A549 (cell line): ENCODE data around the gene ADPRHL1.

ENCODE experiments used
- BHLHE40 ChIP-seq: IDR thresholded peaks from 2 replicates; pipeline ENCODE4 v1.6.1; 2012; ENCODE audit warnings: low read depth, low read length, inconsistent platforms
- CBX2 ChIP-seq: fragments of 200-600 bp; sonication (generic); IDR thresholded peaks from 2 replicates; pipeline ENCODE4 v1.6.1; 2016; ENCODE audit warnings: low read depth, mild to moderate bottlenecking, borderline replicate concordance
- CTCF ChIP-seq: fragments of >200 bp; sonication (Bioruptor Twin); formaldehyde crosslinking; IDR thresholded peaks from 3 replicates; pipeline ENCODE4 v1.5.1; 2016
- ELK1 ChIP-seq: fragments of 150-350 bp; IDR thresholded peaks from 2 replicates; pipeline ENCODE4 v1.6.1; 2014; ENCODE audit warnings: low read depth, mild to moderate bottlenecking, low read length
- ESRRA ChIP-seq: fragments of 150-350 bp; IDR thresholded peaks from 2 replicates; pipeline ENCODE4 v1.6.1; 2014; ENCODE audit warnings: mild to moderate bottlenecking, low read length, borderline replicate concordance
- HMGXB4 ChIP-seq: fragments of 250-450 bp; sonication (Bioruptor Pico); IDR thresholded peaks from 2 replicates; pipeline ENCODE4 v1.5.0; 2021; ENCODE audit warnings: mild to moderate bottlenecking, moderate library complexity, borderline replicate concordance
- HOXA7 ChIP-seq: fragments of 250-450 bp; sonication (Bioruptor Pico); IDR thresholded peaks from 2 replicates; pipeline ENCODE4 v1.5.0; 2020; ENCODE audit warnings: mild to moderate bottlenecking, moderate library complexity
- KDM1A ChIP-seq: fragments of 200-600 bp; sonication (generic); IDR thresholded peaks from 2 replicates; pipeline ENCODE4 v1.6.1; 2016; ENCODE audit warnings: low read depth, mild to moderate bottlenecking
- NFE2L2 ChIP-seq: fragments of 150-350 bp; conservative IDR thresholded peaks from 2 replicates; pipeline ENCODE4 v1.6.1; 2014; ENCODE audit warnings: low read length
- POLR2A ChIP-seq: IDR thresholded peaks from 2 replicates; pipeline ENCODE4 v1.6.1; 2012; ENCODE audit warnings: mild to moderate bottlenecking, low read length
- REST ChIP-seq: fragments of 200-600 bp; sonication (generic); IDR thresholded peaks from 2 replicates; pipeline ENCODE4 v1.6.1; 2016; ENCODE audit warnings: antibody characterized with exemption, mild to moderate bottlenecking, moderate library complexity
- ZFP36 ChIP-seq: fragments of 450-650 bp; IDR thresholded peaks from 2 replicates; pipeline ENCODE4 v1.6.1; 2014; ENCODE audit warnings: borderline replicate concordance; ENCODE audit not compliant: partially characterized antibody

GRCh38 chr13:113401452-113402415, 51.6 kb downstream of the ADPRHL1 start:
- TF ChIP-seq BHLHE40: no peak
- no peak for TF ChIP-seq POLR2A
- no peak for TF ChIP-seq HOXA7 (CRISPR knock-in tag)
- TF ChIP-seq REST: no peak
- TF ChIP-seq KDM1A: no peak
- no peak for TF ChIP-seq CTCF
- no peak for TF ChIP-seq ESRRA
- TF ChIP-seq NFE2L2: no peak
- TF ChIP-seq HMGXB4 (CRISPR knock-in tag): no peak
- no peak for TF ChIP-seq ELK1
- TF ChIP-seq CBX2: no peak
- TF ChIP-seq ZFP36: no peak
